HepG2 (cell line): ENCODE data around the gene PSPH. TPM values are rescaled to one million over a fixed set of nuclear protein-coding genes. Genes with fewer than 3 reads are reported as not detected.
A peak's percentile ranks its signal among the peaks of the same experiment; 100 is the strongest.

Experiments
- ADNP ChIP-seq: sonication (generic); formaldehyde crosslinking; IDR thresholded peaks from 2 replicates; pipeline ENCODE4 v1.4.0; 2020; ENCODE audit warnings: missing genetic modification reagents
- CHD2 ChIP-seq: IDR thresholded peaks from 2 replicates; pipeline ENCODE4 v1.6.1; 2011; ENCODE audit warnings: low read depth, low read length, improper control_type of control experiment
- GATAD1 ChIP-seq: IDR thresholded peaks from 2 replicates; pipeline ENCODE4 v1.6.1; 2016; ENCODE audit warnings: missing genetic modification reagents, missing compliant biosample characterization
- JUNB ChIP-seq: sonication (generic); formaldehyde crosslinking; IDR thresholded peaks from 2 replicates; pipeline ENCODE4 v1.8.0; 2022; ENCODE audit warnings: missing genetic modification reagents, mild to moderate bottlenecking, borderline replicate concordance
- RFX5 ChIP-seq: IDR thresholded peaks from 2 replicates; pipeline ENCODE4 v1.6.1; 2011; ENCODE audit warnings: low read depth, low read length, improper control_type of control experiment
- SIN3B ChIP-seq: fragments of 150-350 bp; IDR thresholded peaks from 2 replicates; pipeline ENCODE4 v1.6.1; 2014; ENCODE audit warnings: low read length
- SMARCE1 ChIP-seq: fragments of 450-650 bp; IDR thresholded peaks from 2 replicates; pipeline ENCODE4 v1.6.1; 2017; ENCODE audit warnings: borderline replicate concordance
- ZNF17 ChIP-seq: sonication (generic); formaldehyde crosslinking; IDR thresholded peaks from 2 replicates; pipeline ENCODE4 v1.5.0; 2020; ENCODE audit warnings: mild to moderate bottlenecking, missing genetic modification reagents
- polyA plus RNA-seq, 8 experiments: library from polyadenylated mRNA; depleted of rRNA in 3 of 8; stranded (reverse) in 7 of 8; unstranded in 1 of 8; fragments of >200 nt; fragmentation: Illumina TruSeq in 4 of 8; extraction: Trizol in 4 of 8; gene quantifications; 2 replicates each; pipeline versions ENCODE4 v1.2.1 to v1.2.3, GENCODE V29; 2011 to 2016; ENCODE audit warnings: low read depth in 4 of 8, missing spikeins in 1 of 8, mixed read lengths in 1 of 8; ENCODE audit not compliant: insufficient read depth in 1 of 8
- total RNA-seq, 5 experiments: library from RNA; depleted of rRNA; stranded (reverse); fragments of >200 nt; fragmentation: Illumina TruSeq; extraction: Trizol; gene quantifications; 2 replicates each; pipeline ENCODE4 v1.2.3, GENCODE V29; 2016; ENCODE audit warnings: low read depth in 1 of 5
- TF ChIP-seq, protein P1 (sequence below): sonication (generic); formaldehyde crosslinking; IDR thresholded peaks from 2 replicates; pipeline ENCODE4 v1.4.0; 2020; ENCODE audit warnings: missing genetic modification reagents, borderline replicate concordance
- TF ChIP-seq, protein P2 (sequence below): sonication (generic); formaldehyde crosslinking; conservative IDR thresholded peaks from 2 replicates; pipeline ENCODE4 v1.4.0; 2020; ENCODE audit warnings: mild to moderate bottlenecking, missing genetic modification reagents, moderate library complexity
- TF ChIP-seq, protein P3 (sequence below): sonication (generic); formaldehyde crosslinking; conservative IDR thresholded peaks from 2 replicates; pipeline ENCODE4 v1.4.0; 2020; ENCODE audit warnings: missing genetic modification reagents
- TF ChIP-seq, protein P4 (sequence below): IDR thresholded peaks from 2 replicates; pipeline ENCODE4 v1.6.1; 2012; ENCODE audit warnings: low read length, improper control_type of control experiment
- TF ChIP-seq, protein P5 (sequence below): sonication (generic); formaldehyde crosslinking; IDR thresholded peaks from 2 replicates; pipeline ENCODE4 v1.5.0; 2020; ENCODE audit warnings: mild to moderate bottlenecking, missing genetic modification reagents

Gene PSPH
- total and polyA plus RNA-seq, 2 of the 13 experiments (the other 11 are each of a cell fraction or from before 2014, with no cell fraction given): 85.5 to 124 TPM

DNA sequence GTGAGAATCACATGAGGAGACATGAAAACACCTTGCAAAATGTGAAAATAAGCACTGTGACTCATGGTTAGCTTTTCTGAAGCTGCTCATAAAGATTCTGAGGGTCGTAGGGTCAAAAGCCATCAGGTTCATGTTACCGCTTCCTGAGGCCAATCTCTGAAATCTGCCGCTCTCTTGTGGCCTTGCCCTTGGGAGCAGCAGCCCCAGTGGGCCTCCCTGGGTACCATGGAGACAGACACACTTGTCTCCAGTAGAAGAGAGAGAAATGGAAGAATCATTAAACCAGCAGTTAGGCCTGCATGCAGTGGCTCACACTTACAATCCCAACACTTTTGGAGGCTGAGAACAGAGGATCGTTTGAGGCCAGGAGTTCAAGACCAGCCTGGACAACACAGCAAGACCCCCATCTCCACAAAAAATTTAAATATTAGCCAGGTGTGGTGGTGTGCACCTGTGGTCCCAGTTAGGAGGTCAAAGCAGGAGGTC, 44.0 kb downstream of the PSPH start (continued):
- TF ChIP-seq, protein P1, sequence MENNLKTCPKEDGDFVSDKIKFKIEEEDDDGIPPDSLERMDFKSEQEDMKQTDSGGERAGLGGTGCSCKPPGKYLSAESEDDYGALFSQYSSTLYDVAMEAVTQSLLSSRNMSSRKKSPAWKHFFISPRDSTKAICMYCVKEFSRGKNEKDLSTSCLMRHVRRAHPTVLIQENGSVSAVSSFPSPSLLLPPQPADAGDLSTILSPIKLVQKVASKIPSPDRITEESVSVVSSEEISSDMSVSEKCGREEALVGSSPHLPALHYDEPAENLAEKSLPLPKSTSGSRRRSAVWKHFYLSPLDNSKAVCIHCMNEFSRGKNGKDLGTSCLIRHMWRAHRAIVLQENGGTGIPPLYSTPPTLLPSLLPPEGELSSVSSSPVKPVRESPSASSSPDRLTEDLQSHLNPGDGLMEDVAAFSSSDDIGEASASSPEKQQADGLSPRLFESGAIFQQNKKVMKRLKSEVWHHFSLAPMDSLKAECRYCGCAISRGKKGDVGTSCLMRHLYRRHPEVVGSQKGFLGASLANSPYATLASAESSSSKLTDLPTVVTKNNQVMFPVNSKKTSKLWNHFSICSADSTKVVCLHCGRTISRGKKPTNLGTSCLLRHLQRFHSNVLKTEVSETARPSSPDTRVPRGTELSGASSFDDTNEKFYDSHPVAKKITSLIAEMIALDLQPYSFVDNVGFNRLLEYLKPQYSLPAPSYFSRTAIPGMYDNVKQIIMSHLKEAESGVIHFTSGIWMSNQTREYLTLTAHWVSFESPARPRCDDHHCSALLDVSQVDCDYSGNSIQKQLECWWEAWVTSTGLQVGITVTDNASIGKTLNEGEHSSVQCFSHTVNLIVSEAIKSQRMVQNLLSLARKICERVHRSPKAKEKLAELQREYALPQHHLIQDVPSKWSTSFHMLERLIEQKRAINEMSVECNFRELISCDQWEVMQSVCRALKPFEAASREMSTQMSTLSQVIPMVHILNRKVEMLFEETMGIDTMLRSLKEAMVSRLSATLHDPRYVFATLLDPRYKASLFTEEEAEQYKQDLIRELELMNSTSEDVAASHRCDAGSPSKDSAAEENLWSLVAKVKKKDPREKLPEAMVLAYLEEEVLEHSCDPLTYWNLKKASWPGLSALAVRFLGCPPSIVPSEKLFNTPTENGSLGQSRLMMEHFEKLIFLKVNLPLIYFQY (CRISPR knock-in tag): peak; percentile 76
- TF ChIP-seq ADNP: peak; percentile 89; the same call in 1 of the 2 replicates
- peak; percentile 68 for TF ChIP-seq GATAD1 (CRISPR knock-in tag)
- TF ChIP-seq ZNF17 (CRISPR knock-in tag): no peak
- no peak for TF ChIP-seq SIN3B
- TF ChIP-seq, protein P2, sequence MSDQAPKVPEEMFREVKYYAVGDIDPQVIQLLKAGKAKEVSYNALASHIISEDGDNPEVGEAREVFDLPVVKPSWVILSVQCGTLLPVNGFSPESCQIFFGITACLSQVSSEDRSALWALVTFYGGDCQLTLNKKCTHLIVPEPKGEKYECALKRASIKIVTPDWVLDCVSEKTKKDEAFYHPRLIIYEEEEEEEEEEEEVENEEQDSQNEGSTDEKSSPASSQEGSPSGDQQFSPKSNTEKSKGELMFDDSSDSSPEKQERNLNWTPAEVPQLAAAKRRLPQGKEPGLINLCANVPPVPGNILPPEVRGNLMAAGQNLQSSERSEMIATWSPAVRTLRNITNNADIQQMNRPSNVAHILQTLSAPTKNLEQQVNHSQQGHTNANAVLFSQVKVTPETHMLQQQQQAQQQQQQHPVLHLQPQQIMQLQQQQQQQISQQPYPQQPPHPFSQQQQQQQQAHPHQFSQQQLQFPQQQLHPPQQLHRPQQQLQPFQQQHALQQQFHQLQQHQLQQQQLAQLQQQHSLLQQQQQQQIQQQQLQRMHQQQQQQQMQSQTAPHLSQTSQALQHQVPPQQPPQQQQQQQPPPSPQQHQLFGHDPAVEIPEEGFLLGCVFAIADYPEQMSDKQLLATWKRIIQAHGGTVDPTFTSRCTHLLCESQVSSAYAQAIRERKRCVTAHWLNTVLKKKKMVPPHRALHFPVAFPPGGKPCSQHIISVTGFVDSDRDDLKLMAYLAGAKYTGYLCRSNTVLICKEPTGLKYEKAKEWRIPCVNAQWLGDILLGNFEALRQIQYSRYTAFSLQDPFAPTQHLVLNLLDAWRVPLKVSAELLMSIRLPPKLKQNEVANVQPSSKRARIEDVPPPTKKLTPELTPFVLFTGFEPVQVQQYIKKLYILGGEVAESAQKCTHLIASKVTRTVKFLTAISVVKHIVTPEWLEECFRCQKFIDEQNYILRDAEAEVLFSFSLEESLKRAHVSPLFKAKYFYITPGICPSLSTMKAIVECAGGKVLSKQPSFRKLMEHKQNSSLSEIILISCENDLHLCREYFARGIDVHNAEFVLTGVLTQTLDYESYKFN: peak; percentile 98
- TF ChIP-seq SMARCE1: no peak
- peak; percentile 80; the same call in 1 of the 2 replicates for TF ChIP-seq JUNB (CRISPR knock-in tag)
- TF ChIP-seq RFX5: no peak
- no peak; the same call in 1 of the 2 replicates for TF ChIP-seq CHD2
- TF ChIP-seq, protein P3, sequence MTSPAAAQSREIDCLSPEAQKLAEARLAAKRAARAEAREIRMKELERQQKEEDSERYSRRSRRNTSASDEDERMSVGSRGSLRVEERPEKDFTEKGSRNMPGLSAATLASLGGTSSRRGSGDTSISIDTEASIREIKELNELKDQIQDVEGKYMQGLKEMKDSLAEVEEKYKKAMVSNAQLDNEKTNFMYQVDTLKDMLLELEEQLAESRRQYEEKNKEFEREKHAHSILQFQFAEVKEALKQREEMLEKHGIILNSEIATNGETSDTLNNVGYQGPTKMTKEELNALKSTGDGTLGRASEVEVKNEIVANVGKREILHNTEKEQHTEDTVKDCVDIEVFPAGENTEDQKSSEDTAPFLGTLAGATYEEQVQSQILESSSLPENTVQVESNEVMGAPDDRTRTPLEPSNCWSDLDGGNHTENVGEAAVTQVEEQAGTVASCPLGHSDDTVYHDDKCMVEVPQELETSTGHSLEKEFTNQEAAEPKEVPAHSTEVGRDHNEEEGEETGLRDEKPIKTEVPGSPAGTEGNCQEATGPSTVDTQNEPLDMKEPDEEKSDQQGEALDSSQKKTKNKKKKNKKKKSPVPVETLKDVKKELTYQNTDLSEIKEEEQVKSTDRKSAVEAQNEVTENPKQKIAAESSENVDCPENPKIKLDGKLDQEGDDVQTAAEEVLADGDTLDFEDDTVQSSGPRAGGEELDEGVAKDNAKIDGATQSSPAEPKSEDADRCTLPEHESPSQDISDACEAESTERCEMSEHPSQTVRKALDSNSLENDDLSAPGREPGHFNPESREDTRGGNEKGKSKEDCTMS: no peak
- TF ChIP-seq, protein P4, sequence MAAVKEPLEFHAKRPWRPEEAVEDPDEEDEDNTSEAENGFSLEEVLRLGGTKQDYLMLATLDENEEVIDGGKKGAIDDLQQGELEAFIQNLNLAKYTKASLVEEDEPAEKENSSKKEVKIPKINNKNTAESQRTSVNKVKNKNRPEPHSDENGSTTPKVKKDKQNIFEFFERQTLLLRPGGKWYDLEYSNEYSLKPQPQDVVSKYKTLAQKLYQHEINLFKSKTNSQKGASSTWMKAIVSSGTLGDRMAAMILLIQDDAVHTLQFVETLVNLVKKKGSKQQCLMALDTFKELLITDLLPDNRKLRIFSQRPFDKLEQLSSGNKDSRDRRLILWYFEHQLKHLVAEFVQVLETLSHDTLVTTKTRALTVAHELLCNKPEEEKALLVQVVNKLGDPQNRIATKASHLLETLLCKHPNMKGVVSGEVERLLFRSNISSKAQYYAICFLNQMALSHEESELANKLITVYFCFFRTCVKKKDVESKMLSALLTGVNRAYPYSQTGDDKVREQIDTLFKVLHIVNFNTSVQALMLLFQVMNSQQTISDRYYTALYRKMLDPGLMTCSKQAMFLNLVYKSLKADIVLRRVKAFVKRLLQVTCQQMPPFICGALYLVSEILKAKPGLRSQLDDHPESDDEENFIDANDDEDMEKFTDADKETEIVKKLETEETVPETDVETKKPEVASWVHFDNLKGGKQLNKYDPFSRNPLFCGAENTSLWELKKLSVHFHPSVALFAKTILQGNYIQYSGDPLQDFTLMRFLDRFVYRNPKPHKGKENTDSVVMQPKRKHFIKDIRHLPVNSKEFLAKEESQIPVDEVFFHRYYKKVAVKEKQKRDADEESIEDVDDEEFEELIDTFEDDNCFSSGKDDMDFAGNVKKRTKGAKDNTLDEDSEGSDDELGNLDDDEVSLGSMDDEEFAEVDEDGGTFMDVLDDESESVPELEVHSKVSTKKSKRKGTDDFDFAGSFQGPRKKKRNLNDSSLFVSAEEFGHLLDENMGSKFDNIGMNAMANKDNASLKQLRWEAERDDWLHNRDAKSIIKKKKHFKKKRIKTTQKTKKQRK: no peak
- TF ChIP-seq, protein P5, sequence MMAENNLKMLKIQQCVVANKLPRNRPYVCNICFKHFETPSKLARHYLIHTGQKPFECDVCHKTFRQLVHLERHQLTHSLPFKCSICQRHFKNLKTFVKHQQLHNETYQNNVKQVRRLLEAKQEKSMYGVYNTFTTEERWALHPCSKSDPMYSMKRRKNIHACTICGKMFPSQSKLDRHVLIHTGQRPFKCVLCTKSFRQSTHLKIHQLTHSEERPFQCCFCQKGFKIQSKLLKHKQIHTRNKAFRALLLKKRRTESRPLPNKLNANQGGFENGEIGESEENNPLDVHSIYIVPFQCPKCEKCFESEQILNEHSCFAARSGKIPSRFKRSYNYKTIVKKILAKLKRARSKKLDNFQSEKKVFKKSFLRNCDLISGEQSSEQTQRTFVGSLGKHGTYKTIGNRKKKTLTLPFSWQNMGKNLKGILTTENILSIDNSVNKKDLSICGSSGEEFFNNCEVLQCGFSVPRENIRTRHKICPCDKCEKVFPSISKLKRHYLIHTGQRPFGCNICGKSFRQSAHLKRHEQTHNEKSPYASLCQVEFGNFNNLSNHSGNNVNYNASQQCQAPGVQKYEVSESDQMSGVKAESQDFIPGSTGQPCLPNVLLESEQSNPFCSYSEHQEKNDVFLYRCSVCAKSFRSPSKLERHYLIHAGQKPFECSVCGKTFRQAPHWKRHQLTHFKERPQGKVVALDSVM (CRISPR knock-in tag): peak; percentile 99
